HepG2 (cell line): ENCODE results near the gene TEX14. TPM values are rescaled to one million over a fixed set of nuclear protein-coding genes. Genes with fewer than 3 reads are reported as not detected.

ENCODE experiments used
- AGO1 ChIP-seq: fragments of 200-400 bp; formaldehyde crosslinking; IDR thresholded peaks from 2 replicates; pipeline ENCODE4 v1.6.1; 2017; ENCODE audit warnings: mild to moderate bottlenecking, low read depth, low read length, moderate library complexity; ENCODE audit not compliant: poor library complexity, severe bottlenecking
- CAMTA2 ChIP-seq: sonication (generic); formaldehyde crosslinking; IDR thresholded peaks from 2 replicates; pipeline ENCODE4 v1.4.0; 2020; ENCODE audit warnings: mild to moderate bottlenecking, missing genetic modification reagents, borderline replicate concordance
- CEBPG ChIP-seq: IDR thresholded peaks from 2 replicates; pipeline ENCODE4 v1.6.1; 2016
- DMAP1 ChIP-seq: IDR thresholded peaks from 2 replicates; pipeline ENCODE4 v1.6.1; 2016
- ESRRA ChIP-seq: sonication (generic); formaldehyde crosslinking; IDR thresholded peaks from 2 replicates; pipeline ENCODE4 v1.5.1; 2020; ENCODE audit warnings: mild to moderate bottlenecking, low read depth, missing genetic modification reagents
- FOXJ3 ChIP-seq: sonication (generic); formaldehyde crosslinking; IDR thresholded peaks from 2 replicates; pipeline ENCODE4 v1.4.0; 2020; ENCODE audit warnings: missing genetic modification reagents, mild to moderate bottlenecking, borderline replicate concordance
- MAFG ChIP-seq: sonication (generic); formaldehyde crosslinking; IDR thresholded peaks from 2 replicates; pipeline ENCODE4 v1.5.1; 2020; ENCODE audit warnings: mild to moderate bottlenecking, missing genetic modification reagents
- MYNN ChIP-seq: sonication (generic); formaldehyde crosslinking; IDR thresholded peaks from 2 replicates; pipeline ENCODE4 v1.4.0; 2020; ENCODE audit warnings: mild to moderate bottlenecking, low read depth, missing genetic modification reagents
- NR2C2 ChIP-seq: sonication (generic); formaldehyde crosslinking; IDR thresholded peaks from 2 replicates; pipeline ENCODE4 v1.4.0; 2020; ENCODE audit warnings: missing genetic modification reagents, mild to moderate bottlenecking, moderate library complexity, borderline replicate concordance
- NR2F1 ChIP-seq, 2 experiments: fragments of 450-650 bp in 1 of 2; formaldehyde crosslinking in 1 of 2; IDR thresholded peaks; 2 replicates each; pipeline versions ENCODE4 v1.5.0 to v1.6.1; 2016 to 2020; ENCODE audit warnings: mild to moderate bottlenecking in 1 of 2, missing compliant biosample characterization in 1 of 2, missing genetic modification reagents in 1 of 2, moderate library complexity in 1 of 2
- POGZ ChIP-seq: sonication (generic); formaldehyde crosslinking; IDR thresholded peaks from 2 replicates; pipeline ENCODE4 v1.4.0; 2020; ENCODE audit warnings: mild to moderate bottlenecking, missing genetic modification reagents
- SATB2 ChIP-seq: sonication (generic); formaldehyde crosslinking; IDR thresholded peaks from 2 replicates; pipeline ENCODE4 v1.5.0; 2020; ENCODE audit warnings: missing genetic modification reagents
- SP140L ChIP-seq: sonication (generic); formaldehyde crosslinking; IDR thresholded peaks from 2 replicates; pipeline ENCODE4 v1.4.0; 2020; ENCODE audit warnings: missing genetic modification reagents, borderline replicate concordance
- SP4 ChIP-seq: sonication (generic); formaldehyde crosslinking; IDR thresholded peaks from 2 replicates; pipeline ENCODE4 v1.8.1; 2023; ENCODE audit warnings: mild to moderate bottlenecking, missing genetic modification reagents
- ZEB1 ChIP-seq: IDR thresholded peaks from 2 replicates; pipeline ENCODE4 v1.6.1; 2012; ENCODE audit warnings: mild to moderate bottlenecking, low read depth, inconsistent platforms; ENCODE audit not compliant: insufficient replicate concordance
- ZNF367 ChIP-seq: sonication (generic); formaldehyde crosslinking; IDR thresholded peaks from 2 replicates; pipeline ENCODE4 v1.4.0; 2020; ENCODE audit warnings: missing genetic modification reagents, borderline replicate concordance
- ZNF441 ChIP-seq: sonication (generic); formaldehyde crosslinking; IDR thresholded peaks from 2 replicates; pipeline ENCODE4 v1.7.0; 2021; ENCODE audit warnings: missing genetic modification reagents, borderline replicate concordance
- ZNF451 ChIP-seq: sonication (generic); formaldehyde crosslinking; IDR thresholded peaks from 2 replicates; pipeline ENCODE4 v1.5.0; 2020; ENCODE audit warnings: mild to moderate bottlenecking, missing genetic modification reagents
- ZNF562 ChIP-seq: sonication (generic); formaldehyde crosslinking; IDR thresholded peaks from 2 replicates; pipeline ENCODE4 v1.8.0; 2022; ENCODE audit warnings: missing genetic modification reagents, borderline replicate concordance
- ZNF605 ChIP-seq: sonication (generic); formaldehyde crosslinking; IDR thresholded peaks from 2 replicates; pipeline ENCODE4 v1.8.0; 2022; ENCODE audit warnings: mild to moderate bottlenecking, missing genetic modification reagents
- ZNF674 ChIP-seq: sonication (generic); formaldehyde crosslinking; IDR thresholded peaks from 2 replicates; pipeline ENCODE4 v1.5.0; 2020; ENCODE audit warnings: low read depth, mild to moderate bottlenecking, missing genetic modification reagents
- ZNF720 ChIP-seq: sonication (generic); formaldehyde crosslinking; IDR thresholded peaks from 2 replicates; pipeline ENCODE4 v1.4.0; 2020; ENCODE audit warnings: missing genetic modification reagents
- polyA plus RNA-seq, 8 experiments: library from polyadenylated mRNA; depleted of rRNA in 3 of 8; stranded (reverse) in 7 of 8; unstranded in 1 of 8; fragments of >200 nt; fragmentation: Illumina TruSeq in 4 of 8; extraction: Trizol in 4 of 8; gene quantifications; 2 replicates each; pipeline versions ENCODE4 v1.2.1 to v1.2.3, GENCODE V29; 2011 to 2016; ENCODE audit warnings: low read depth in 4 of 8, missing spikeins in 1 of 8, mixed read lengths in 1 of 8; ENCODE audit not compliant: insufficient read depth in 1 of 8
- total RNA-seq, 5 experiments: library from RNA; depleted of rRNA; stranded (reverse); fragments of >200 nt; fragmentation: Illumina TruSeq; extraction: Trizol; gene quantifications; 2 replicates each; pipeline ENCODE4 v1.2.3, GENCODE V29; 2016; ENCODE audit warnings: low read depth in 1 of 5
- TF ChIP-seq, protein P1 (sequence below): sonication (generic); formaldehyde crosslinking; IDR thresholded peaks from 2 replicates; pipeline ENCODE4 v1.8.1; 2023; ENCODE audit warnings: mild to moderate bottlenecking, missing genetic modification reagents, borderline replicate concordance
- TF ChIP-seq, protein P2 (sequence below): sonication (generic); formaldehyde crosslinking; IDR thresholded peaks from 2 replicates; pipeline ENCODE4 v1.8.0; 2022; ENCODE audit warnings: missing genetic modification reagents, mild to moderate bottlenecking, inconsistent platforms, borderline replicate concordance
- TF ChIP-seq, protein P3 (sequence below): sonication (generic); formaldehyde crosslinking; conservative IDR thresholded peaks from 2 replicates; pipeline ENCODE4 v1.8.1; 2023; ENCODE audit warnings: missing genetic modification reagents
- TF ChIP-seq, protein P4 (sequence below): IDR thresholded peaks from 2 replicates; pipeline ENCODE4 v1.6.1; 2016; ENCODE audit warnings: missing compliant biosample characterization, missing genetic modification reagents, borderline replicate concordance

The TEX14 gene
- total and polyA plus RNA-seq, 2 of the 13 experiments (the other 11 are each of a cell fraction or from before 2014, with no cell fraction given) = 0.04 to 0.07 TPM

DNA sequence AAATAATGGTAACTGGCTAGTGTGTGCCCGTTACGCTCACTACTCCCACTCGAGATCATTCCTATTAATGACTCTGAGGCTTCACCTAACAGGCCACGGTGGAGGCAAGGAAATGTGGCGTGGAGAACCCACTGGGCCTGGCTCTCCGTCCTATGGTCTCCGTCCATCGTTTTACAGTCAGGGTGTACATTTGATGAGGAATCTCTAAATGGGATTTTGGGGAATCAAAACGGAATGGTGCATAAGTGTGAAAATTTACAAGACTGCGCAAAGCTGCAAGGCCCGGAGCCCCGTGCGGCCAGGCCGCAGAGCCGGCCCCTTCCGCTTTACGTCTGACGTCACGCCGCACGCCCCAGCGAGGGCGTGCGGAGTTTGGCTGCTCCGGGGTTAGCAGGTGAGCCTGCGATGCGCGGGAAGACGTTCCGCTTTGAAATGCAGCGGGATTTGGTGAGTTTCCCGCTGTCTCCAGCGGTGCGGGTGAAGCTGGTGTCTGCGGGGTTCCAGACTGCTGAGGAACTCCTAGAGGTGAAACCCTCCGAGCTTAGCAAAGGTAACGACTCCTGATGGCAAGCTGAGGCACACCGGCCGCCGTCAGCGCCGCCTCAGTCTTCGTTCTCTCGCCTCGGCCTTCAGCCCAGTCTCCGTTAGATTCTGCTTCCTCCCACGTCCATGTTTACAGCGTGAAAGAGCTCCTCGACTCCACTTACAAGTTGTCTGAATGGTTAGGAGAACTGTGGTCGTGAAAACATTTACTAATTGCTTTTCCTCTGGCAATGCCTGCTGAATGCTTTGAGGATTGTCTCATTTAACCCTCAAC lies 602 bp upstream of the TEX14 start, which contains the start of gene RAD51C (continued):
- TF ChIP-seq ESRRA (no peak), CEBPG (peak; percentile 33; the same call in 1 of the 2 replicates), ZNF367 (CRISPR knock-in tag) (peak; percentile 91; the same call in 1 of the 2 replicates), NR2F1 (CRISPR knock-in tag; IDR thresholded peaks at IDR 0.05) (no peak; a peak in 1 of 4 replicates), ZNF674 (CRISPR knock-in tag) (no peak), ZNF562 (CRISPR knock-in tag) (peak; percentile 57; the same call in 1 of the 2 replicates), DMAP1 (CRISPR knock-in tag) (peak; percentile 89; the same call in 1 of the 2 replicates), ZNF451 (CRISPR knock-in tag) (peak; percentile 81; the same call in 1 of the 2 replicates), ZNF605 (peak; percentile 99), ZEB1 (no peak), ZNF441 (peak; percentile 81), ZNF720 (CRISPR knock-in tag) (peak; percentile 96), SATB2 (peak; percentile 97), POGZ (CRISPR knock-in tag) (peak; percentile 94), MAFG (CRISPR knock-in tag) (no peak), AGO1 (peak; percentile 35), MYNN (peak; percentile 97), NR2C2 (CRISPR knock-in tag) (peak; percentile 89), SP140L (CRISPR knock-in tag) (peak; percentile 97; the same call in 1 of the 2 replicates), CAMTA2 (CRISPR knock-in tag) (peak; percentile 95), SP4 (CRISPR knock-in tag) (peak; percentile 86), FOXJ3 (CRISPR knock-in tag) (peak; percentile 38; the same call in 1 of the 2 replicates)
- TF ChIP-seq, protein P1, sequence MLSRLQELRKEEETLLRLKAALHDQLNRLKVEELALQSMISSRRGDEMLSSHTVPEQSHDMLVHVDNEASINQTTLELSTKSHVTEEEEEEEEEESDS (CRISPR knock-in tag) = peak; percentile 95
- TF ChIP-seq, protein P2, sequence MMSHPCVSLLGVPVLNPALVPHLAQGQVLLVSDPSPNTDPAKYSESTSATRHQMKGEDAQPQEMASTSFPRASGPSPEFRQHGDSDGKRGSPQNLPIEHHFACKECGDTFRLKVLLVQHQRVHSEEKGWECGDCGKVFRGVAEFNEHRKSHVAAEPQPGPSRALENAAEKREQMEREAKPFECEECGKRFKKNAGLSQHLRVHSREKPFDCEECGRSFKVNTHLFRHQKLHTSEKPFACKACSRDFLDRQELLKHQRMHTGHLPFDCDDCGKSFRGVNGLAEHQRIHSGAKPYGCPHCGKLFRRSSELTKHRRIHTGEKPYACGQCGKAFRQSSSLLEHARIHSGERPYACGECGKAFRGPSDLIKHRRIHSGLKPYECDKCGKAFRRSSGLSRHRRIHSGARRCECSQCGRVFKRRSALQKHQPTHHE (CRISPR knock-in tag) = peak; percentile 93; the same call in 1 of the 2 replicates
- TF ChIP-seq, protein P3, sequence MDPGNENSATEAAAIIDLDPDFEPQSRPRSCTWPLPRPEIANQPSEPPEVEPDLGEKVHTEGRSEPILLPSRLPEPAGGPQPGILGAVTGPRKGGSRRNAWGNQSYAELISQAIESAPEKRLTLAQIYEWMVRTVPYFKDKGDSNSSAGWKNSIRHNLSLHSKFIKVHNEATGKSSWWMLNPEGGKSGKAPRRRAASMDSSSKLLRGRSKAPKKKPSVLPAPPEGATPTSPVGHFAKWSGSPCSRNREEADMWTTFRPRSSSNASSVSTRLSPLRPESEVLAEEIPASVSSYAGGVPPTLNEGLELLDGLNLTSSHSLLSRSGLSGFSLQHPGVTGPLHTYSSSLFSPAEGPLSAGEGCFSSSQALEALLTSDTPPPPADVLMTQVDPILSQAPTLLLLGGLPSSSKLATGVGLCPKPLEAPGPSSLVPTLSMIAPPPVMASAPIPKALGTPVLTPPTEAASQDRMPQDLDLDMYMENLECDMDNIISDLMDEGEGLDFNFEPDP (CRISPR knock-in tag) = 0 out of 2 replicates have a peak, but pooled peaks have one; percentile 70
- TF ChIP-seq, protein P4, sequence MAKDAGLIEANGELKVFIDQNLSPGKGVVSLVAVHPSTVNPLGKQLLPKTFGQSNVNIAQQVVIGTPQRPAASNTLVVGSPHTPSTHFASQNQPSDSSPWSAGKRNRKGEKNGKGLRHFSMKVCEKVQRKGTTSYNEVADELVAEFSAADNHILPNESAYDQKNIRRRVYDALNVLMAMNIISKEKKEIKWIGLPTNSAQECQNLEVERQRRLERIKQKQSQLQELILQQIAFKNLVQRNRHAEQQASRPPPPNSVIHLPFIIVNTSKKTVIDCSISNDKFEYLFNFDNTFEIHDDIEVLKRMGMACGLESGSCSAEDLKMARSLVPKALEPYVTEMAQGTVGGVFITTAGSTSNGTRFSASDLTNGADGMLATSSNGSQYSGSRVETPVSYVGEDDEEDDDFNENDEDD = peak; percentile 99
